ENCODE data around the gene TSPAN13. TPM values are rescaled to one million over a fixed set of nuclear protein-coding genes. Genes with fewer than 3 reads are reported as not detected.

The TSPAN13 gene
- total and polyA plus RNA-seq, 2 of the 8 experiments (the other 6 are each of a cell fraction or from before 2014, with no cell fraction given) = 15.3 to 28.1 TPM

- WGBS, 2 experiments (ENCODE audit: extremely low coverage in 1 of 2, insufficient coverage in 1 of 2, insufficient read length in 1 of 2, insufficient replicate concordance in 2 of 2, low coverage in 1 of 2, low lambda C conversion rate in 2 of 2, missing lambda C conversion rate in 1 of 2) = 100% methylated on average over 1 of the region's 1 CpG; no CpG with 5 or more reads in 1 of the 2 experiments
- CTCF ChIA-PET (ENCODE audit: partially characterized antibody) = interaction anchor here (0.5 to 0.9 kb wide), 2 partner anchors 134 to 1009 kb away, joined by 3 to 4 read pairs; no protein-coding TSS in a partner anchor
- no peaks in the 10 kb centered on the region for H3K79me2 ChIP-seq (ENCODE audit: control insufficient read depth in 1 of 2, insufficient read depth in 2 of 2, low read length in 2 of 2)
- no peaks in the 10 kb centered on the region for H3K23me2 ChIP-seq (ENCODE audit: low read depth, low read length)
- H3K18ac ChIP-seq (ENCODE audit: extremely low read depth, low read length) = no peak overlapping the region
- no peaks in the 10 kb centered on the region for H3K9me3 ChIP-seq (ENCODE audit: insufficient read depth in 2 of 2, low read depth in 1 of 2, low read length in 1 of 2)
- DNase-seq (ENCODE audit: low read depth in 1 of 2, low spot score in 2 of 2) (no peak), FAIRE-seq (no peak)
- H3K4ac ChIP-seq (replicated peaks; ENCODE audit: insufficient read length, low read depth, low read length) = no peak overlapping the region
- POLR2A ChIA-PET (ENCODE audit: partially characterized antibody) = no interaction called here
- no peak for TF ChIP-seq SP4 (IDR thresholded peaks at IDR 0.05; ENCODE audit: low read length)
- no peak for TF ChIP-seq BRCA1 (IDR thresholded peaks at IDR 0.05; ENCODE audit: low read depth, low read length)
- TF ChIP-seq EZH2 (IDR thresholded peaks at IDR 0.05; ENCODE audit: low read depth, low read length, severe bottlenecking) = no peak
- TF ChIP-seq GABPA (IDR thresholded peaks at IDR 0.05; ENCODE audit: borderline replicate concordance, insufficient read depth, low read length) = no peak
- TF ChIP-seq POU5F1 (IDR thresholded peaks at IDR 0.05; ENCODE audit: low read depth, low read length) = no peak
- TF ChIP-seq HDAC2 (IDR thresholded peaks at IDR 0.05; ENCODE audit: borderline replicate concordance in 1 of 2, low read depth in 2 of 2, low read length in 2 of 2) = no peak
- TF ChIP-seq SRF (IDR thresholded peaks at IDR 0.05; ENCODE audit: low read depth, low read length) = no peak
- no peak for TF ChIP-seq CBX8 (IDR thresholded peaks at IDR 0.05; ENCODE audit: borderline replicate concordance, low read depth, low read length)
- TF ChIP-seq MAFK (IDR thresholded peaks at IDR 0.05; ENCODE audit: low read depth, low read length) = no peak
- no peak for TF ChIP-seq SIX5 (IDR thresholded peaks at IDR 0.05; ENCODE audit: low read depth, low read length)
- TF ChIP-seq EP300 (IDR thresholded peaks at IDR 0.05; ENCODE audit: borderline replicate concordance in 1 of 2, low read depth in 2 of 2, low read length in 2 of 2) = no peak
- TF ChIP-seq CHD1 (IDR thresholded peaks at IDR 0.05; ENCODE audit: low read depth, low read length) = no peak
- no peak for TF ChIP-seq FOSL1 (IDR thresholded peaks at IDR 0.05; ENCODE audit: insufficient read depth, low read depth, low read length)
- TF ChIP-seq CEBPB (IDR thresholded peaks at IDR 0.05; ENCODE audit: low read depth, low read length) = no peak
- no peak for TF ChIP-seq TBP (IDR thresholded peaks at IDR 0.05; ENCODE audit: low read depth, low read length)
- H2AFZ ChIP-seq (ENCODE audit: low read length) = no peak overlapping the region
- no peak overlapping the region for H3K9ac ChIP-seq (replicated peaks in 1 of 4; ENCODE audit: extremely low read depth in 1 of 4, low read depth in 3 of 4, low read length in 3 of 4)
- H4K91ac ChIP-seq (replicated peaks; ENCODE audit: insufficient read length, low read length) = no peak overlapping the region
- no peak overlapping the region for H4K5ac ChIP-seq (ENCODE audit: insufficient read length, low read depth, low read length)
- H2BK12ac ChIP-seq (ENCODE audit: low read depth, low read length) = no peak overlapping the region
- H3K79me1 ChIP-seq (ENCODE audit: low read depth, low read length) = no peaks in the 10 kb centered on the region
- no peak overlapping the region for H3K4me3 ChIP-seq (ENCODE audit: extremely low read depth in 1 of 4, insufficient read depth in 2 of 4, low read depth in 3 of 4, low read length in 4 of 4)
- no peaks in the 10 kb centered on the region for H3K36me3 ChIP-seq (ENCODE audit: control insufficient read depth in 2 of 4, insufficient read depth in 4 of 4, low read length in 3 of 4)
- H3K14ac ChIP-seq (ENCODE audit: insufficient read length) = no peak overlapping the region
- no peak overlapping the region for H2BK120ac ChIP-seq (replicated peaks; ENCODE audit: low read depth, low read length)
- H4K20me1 ChIP-seq (replicated peaks in 1 of 2; ENCODE audit: control insufficient read depth in 1 of 2, insufficient read depth in 2 of 2, low read length in 2 of 2) = peaks cover 0 to 2% of the 10 kb centered on the region in 2 experiments
- no peak overlapping the region for H2BK20ac ChIP-seq (ENCODE audit: low read length)
- H2AK5ac ChIP-seq (ENCODE audit: low read depth, low read length) = no peak overlapping the region
- no peak overlapping the region for H3K4me2 ChIP-seq (ENCODE audit: insufficient read depth in 1 of 2, low read depth in 2 of 2, low read length in 2 of 2)
- H3K23ac ChIP-seq (ENCODE audit: insufficient read length) = no peak overlapping the region
- no peak overlapping the region for H3K27ac ChIP-seq (ENCODE audit: low read depth, low read length)
- H2BK5ac ChIP-seq (ENCODE audit: low read depth, low read length) = no peak overlapping the region
- H2BK15ac ChIP-seq (ENCODE audit: low read length) = no peak overlapping the region
- no peaks in the 10 kb centered on the region for H3K27me3 ChIP-seq (replicated peaks in 1 of 4; ENCODE audit: control insufficient read depth in 3 of 4, extremely low read depth in 1 of 4, insufficient read depth in 3 of 4, low read length in 3 of 4)
- peaks cover 0 to 14% (median 7%) of the 10 kb centered on the region in 4 experiments; a peak in 5 of 7 replicates for H3K4me1 ChIP-seq (replicated peaks in 1 of 4; ENCODE audit: control insufficient read depth in 3 of 4, insufficient read depth in 4 of 4, low read length in 3 of 4)
- no peak overlapping the region for H4K8ac ChIP-seq (ENCODE audit: extremely low read depth, insufficient read depth, low read length)
- H3K56ac ChIP-seq (replicated peaks; ENCODE audit: insufficient read length, low read depth, low read length) = no peak overlapping the region
Observed at GRCh38 chr7:16741676-16742075, 11.9 kb upstream of the TSPAN13 start.
